ENCODE results near the gene CLPSL2. TPM values are rescaled to one million over a fixed set of nuclear protein-coding genes. Genes with fewer than 3 reads are reported as not detected.

The CLPSL2 gene
- total RNA-seq, 1 donor from 2014 or later: not detected

Other genes with a start within 250 kb of the CLPSL2 start
- gene FKBP5, start 87.7 kb upstream of the CLPSL2 start, total RNA-seq: 37.9 and 40.3 TPM in 2 replicates
- 0.25 and 0.39 TPM in 2 replicates for gene ARMC12, start 39.6 kb upstream of the CLPSL2 start, total RNA-seq
- gene CLPSL1, start 4.4 kb downstream of the CLPSL2 start, total RNA-seq: not detected in 2 replicates
- not detected in 2 replicates for gene CLPS, start 20.7 kb downstream of the CLPSL2 start, total RNA-seq
- not detected in 2 replicates for gene LHFPL5, start 28.8 kb downstream of the CLPSL2 start, total RNA-seq
- gene SRPK1, start 144.5 kb downstream of the CLPSL2 start, total RNA-seq: 30.8 and 42.4 TPM in 2 replicates
- gene SLC26A8, start 248.0 kb downstream of the CLPSL2 start, total RNA-seq: not detected in 2 replicates

Data from dermis microvascular lymphatic vessel endothelial cell (primary cell).